K562 (cell line): ENCODE measurements around the gene MCM6. TPM values are rescaled to one million over a fixed set of nuclear protein-coding genes. Genes with fewer than 3 reads are reported as not detected.

Source experiments
- ADNP ChIP-seq: fragments of 200-800 bp; sonication (Bioruptor generic); IDR thresholded peaks from 2 replicates; pipeline ENCODE4 v1.6.1; 2016; ENCODE audit warnings: missing genetic modification characterization, missing compliant biosample characterization
- CBX3 ChIP-seq, 2 experiments: IDR thresholded peaks; 1 replicate in 1 of 2; 2 replicates in 1 of 2; pipeline ENCODE4 v1.6.1; 2012; ENCODE audit warnings: inconsistent platforms in 2 of 2, low read length in 2 of 2, borderline replicate concordance in 1 of 2, control low read depth in 1 of 2
- RAD21 ChIP-seq, 2 experiments: fragments of 250-450 bp in 1 of 2; fragments of 450-650 bp in 1 of 2; sonication (Bioruptor Pico) in 1 of 2; formaldehyde crosslinking in 1 of 2; IDR thresholded peaks in 1 of 2; conservative IDR thresholded peaks in 1 of 2; 2 replicates each; pipeline versions ENCODE4 v1.4.0 to v1.8.0; 2020 to 2022; ENCODE audit warnings: mild to moderate bottlenecking in 2 of 2, moderate library complexity in 1 of 2
- REST ChIP-seq, 2 experiments: fragments of 450-650 bp; formaldehyde crosslinking in 1 of 2; IDR thresholded peaks; 2 replicates each; pipeline versions ENCODE4 v1.4.0 to v1.6.1; 2014 to 2020; ENCODE audit warnings: mild to moderate bottlenecking in 2 of 2, borderline replicate concordance in 1 of 2, low read depth in 1 of 2
- SMAD1 ChIP-seq: fragments of 150-350 bp; IDR thresholded peaks from 2 replicates; pipeline ENCODE4 v1.6.1; 2014; ENCODE audit warnings: low read length, low read depth; ENCODE audit not compliant: partially characterized antibody
- TEAD1 ChIP-seq, 2 experiments: fragments of 450-650 bp in 1 of 2; sonication (generic) in 1 of 2; formaldehyde crosslinking; IDR thresholded peaks; 2 replicates each; pipeline versions ENCODE4 v1.4.0 to v1.8.0; 2020 to 2022; ENCODE audit warnings: mild to moderate bottlenecking in 2 of 2, missing genetic modification reagents in 1 of 2
- TEAD4 ChIP-seq, 2 experiments: sonication (generic) in 1 of 2; formaldehyde crosslinking in 1 of 2; IDR thresholded peaks; 2 replicates each; pipeline versions ENCODE4 v1.6.1 to v1.8.0; 2012 to 2022; ENCODE audit warnings: borderline replicate concordance in 1 of 2, inconsistent platforms in 1 of 2, low read length in 1 of 2, mild to moderate bottlenecking in 1 of 2, missing genetic modification reagents in 1 of 2
- ZNF766 ChIP-seq: fragments of 200-800 bp; sonication (Bioruptor generic); conservative IDR thresholded peaks from 2 replicates; pipeline ENCODE4 v1.6.1; 2016; ENCODE audit warnings: missing genetic modification characterization, missing compliant biosample characterization
- polyA plus RNA-seq, 8 experiments: library from polyadenylated mRNA; depleted of rRNA in 4 of 8; stranded (reverse) in 5 of 8; unstranded in 3 of 8; fragments of >200 nt; fragmentation: Nextera tagmentation in 2 of 8; fragmentation: Illumina TruSeq in 1 of 8; extraction: Ambion mirVana in 2 of 8; extraction: Trizol in 1 of 8; gene quantifications; 2 replicates each; pipeline versions ENCODE4 v1.2.1 to v1.2.3, GENCODE V29; 2011 to 2014; ENCODE audit warnings: inconsistent platforms in 1 of 8, missing spikeins in 1 of 8
- total RNA-seq, 7 experiments: library from RNA; depleted of rRNA in 6 of 7; stranded (reverse); fragments of >200 nt in 6 of 7; fragmentation: Illumina TruSeq in 2 of 7; extraction: Trizol in 2 of 7; gene quantifications; 2 replicates each; pipeline versions ENCODE4 v1.2.1 to v1.2.3, GENCODE V29; 2011 to 2021; ENCODE audit warnings: low replicate concordance in 1 of 7

MCM6 gene
- total and polyA plus RNA-seq, 9 of the 15 experiments (the other 6 are each of a cell fraction or from before 2014, with no cell fraction given) = 42.6 to 133 (median 82.4) TPM

GRCh38 chr2:135818937-135819610 lies 57.2 kb downstream of the MCM6 start (continued):
- peak; percentile 35; the same call in 1 of the 2 replicates for TF ChIP-seq REST (IDR thresholded peaks at IDR 0.05; ENCODE audit: borderline replicate concordance)
- TF ChIP-seq REST (CRISPR knock-in tag; IDR thresholded peaks at IDR 0.05; ENCODE audit: low read depth) = no peak
- no peak for TF ChIP-seq ADNP (tag)
- 0 out of 4 replicates have a peak, but pooled peaks of 1 of the 2 experiments have one; percentile 48 for TF ChIP-seq TEAD1 (CRISPR knock-in tag; IDR thresholded peaks at IDR 0.05)
- no peak for TF ChIP-seq SMAD1
- peak; percentile 53; the same call in 1 of the 2 replicates for TF ChIP-seq TEAD4 (IDR thresholded peaks at IDR 0.05; ENCODE audit: low read length)
- no peak for TF ChIP-seq TEAD4 (CRISPR knock-in tag; IDR thresholded peaks at IDR 0.05; ENCODE audit: borderline replicate concordance)
- TF ChIP-seq RAD21 (CRISPR knock-in tag; conservative IDR thresholded peaks at IDR 0.05 in 1 of 2, IDR thresholded peaks at IDR 0.05 in 1 of 2) = peak in 1 of 2 experiments; percentile 67; a peak in 2 of 4 replicates
- no peak for TF ChIP-seq ZNF766 (CRISPR knock-in tag)
- no peak for TF ChIP-seq CBX3 (IDR thresholded peaks at IDR 0.05; ENCODE audit: borderline replicate concordance in 1 of 2, low read length in 2 of 2)
